HUES48 (cell line): ENCODE results near the gene CDK13.
A peak's percentile ranks its signal among the peaks of the same experiment; 100 is the strongest.
"Not testable (repeated sequence)": the region's sequence is repeated elsewhere in the genome, so short reads cannot be mapped to it uniquely, and the experiment has no call there.

ENCODE experiments used
- H3K27ac ChIP-seq: one replicate; pipeline ENCODE4 v1.7.0; 2013; ENCODE audit warnings: low read depth, low read length, inconsistent platforms
- H3K27me3 ChIP-seq: 2 replicates; pipeline ENCODE4 v1.6.1; 2013; ENCODE audit warnings: mild to moderate bottlenecking, low read length; ENCODE audit not compliant: control insufficient read depth, insufficient read depth
- H3K36me3 ChIP-seq: 2 replicates; pipeline ENCODE4 v1.6.1; 2013; ENCODE audit warnings: low read length; ENCODE audit not compliant: control insufficient read depth, insufficient read depth
- H3K4me1 ChIP-seq: 2 replicates; pipeline ENCODE4 v1.6.1; 2013; ENCODE audit warnings: mild to moderate bottlenecking, low read length; ENCODE audit not compliant: control insufficient read depth, insufficient read depth
- H3K4me3 ChIP-seq: 2 replicates; pipeline ENCODE4 v1.5.1; 2013; ENCODE audit warnings: mild to moderate bottlenecking, low read depth, low read length
- H3K9ac ChIP-seq: 2 replicates; pipeline ENCODE4 v1.6.1; 2013; ENCODE audit warnings: mild to moderate bottlenecking, low read depth, low read length, moderate library complexity
- H3K9me3 ChIP-seq: 2 replicates; pipeline ENCODE4 v1.6.1; 2013; ENCODE audit warnings: low read length; ENCODE audit not compliant: control insufficient read depth, insufficient read depth

Gene CDK13

GRCh38 chr7:39949971-39950472 lies at the start of gene CDK13:
Gene CDK13, plus strand, starts transcription at chr7:39950256. Its CDS starts 386 bp downstream, at chr7:39950642.
- Histone ChIP-seq H3K27ac (peak within 1 kb of the TSS; percentile 100), H3K4me1 (peaks cover 13% of the 10 kb centered on the region; the same call in 1 of the 2 replicates), H3K4me3 (peak within 1 kb of the TSS; percentile 88), H3K27me3 (no peaks in the 10 kb centered on the region), H3K36me3 (no peaks in the 10 kb centered on the region), H3K9ac (peak within 1 kb of the TSS; percentile 92), H3K9me3 (no peaks in the 10 kb centered on the region)

GRCh38 chr7:39904077-39904486 lies 46.0 kb upstream of the CDK13 start:
- no peak overlapping the region for H3K4me3 ChIP-seq
- no peaks in the 10 kb centered on the region for H3K27me3 ChIP-seq
- no peak overlapping the region for H3K27ac ChIP-seq
- no peaks in the 10 kb centered on the region for H3K36me3 ChIP-seq
- no peak overlapping the region for H3K9ac ChIP-seq
- no peaks in the 10 kb centered on the region for H3K4me1 ChIP-seq
- H3K9me3 ChIP-seq: no peaks in the 10 kb centered on the region

GRCh38 chr7:39908141-39908540 lies 41.9 kb upstream of the CDK13 start:
- no peak overlapping the region for H3K9ac ChIP-seq
- H3K4me3 ChIP-seq: no peak overlapping the region
- H3K9me3 ChIP-seq: no peaks in the 10 kb centered on the region
- H3K36me3 ChIP-seq: no peaks in the 10 kb centered on the region
- no peak overlapping the region for H3K27ac ChIP-seq
- no peaks in the 10 kb centered on the region for H3K27me3 ChIP-seq
- H3K4me1 ChIP-seq: no peaks in the 10 kb centered on the region

DNA sequence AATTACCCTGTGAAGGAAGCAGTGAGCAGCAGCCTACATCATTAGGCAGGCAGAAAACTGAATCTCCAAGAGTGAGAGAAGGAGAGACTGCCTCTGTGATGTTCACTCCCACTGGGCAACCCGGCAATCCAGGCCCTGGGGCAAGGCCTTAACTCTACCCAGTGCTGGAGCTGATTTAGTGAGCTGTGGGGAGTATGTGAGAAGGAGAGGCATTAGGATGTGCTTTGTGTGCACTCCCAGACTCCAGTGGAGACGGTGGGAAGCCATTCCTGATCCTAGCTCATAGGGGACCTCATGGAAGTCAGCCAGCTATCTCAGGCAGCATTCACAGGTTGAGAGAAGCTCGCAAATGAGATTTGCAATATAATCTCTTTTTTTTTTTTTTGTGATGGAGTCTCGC lies 41.1 kb upstream of the CDK13 start:
- no peak overlapping the region for H3K4me3 ChIP-seq
- H3K4me1 ChIP-seq: no peaks in the 10 kb centered on the region
- H3K9ac ChIP-seq: no peak overlapping the region
- H3K9me3 ChIP-seq: no peaks in the 10 kb centered on the region
- no peaks in the 10 kb centered on the region for H3K36me3 ChIP-seq
- H3K27ac ChIP-seq: no peak overlapping the region
- H3K27me3 ChIP-seq: no peaks in the 10 kb centered on the region

GRCh38 chr7:39909526-39909925 lies 40.5 kb upstream of the CDK13 start:
- Histone ChIP-seq H3K4me1 (no peaks in the 10 kb centered on the region), H3K27me3 (no peaks in the 10 kb centered on the region), H3K4me3 (no peak overlapping the region), H3K36me3 (no peaks in the 10 kb centered on the region), H3K27ac (no peak overlapping the region), H3K9ac (no peak overlapping the region), H3K9me3 (no peaks in the 10 kb centered on the region)

DNA sequence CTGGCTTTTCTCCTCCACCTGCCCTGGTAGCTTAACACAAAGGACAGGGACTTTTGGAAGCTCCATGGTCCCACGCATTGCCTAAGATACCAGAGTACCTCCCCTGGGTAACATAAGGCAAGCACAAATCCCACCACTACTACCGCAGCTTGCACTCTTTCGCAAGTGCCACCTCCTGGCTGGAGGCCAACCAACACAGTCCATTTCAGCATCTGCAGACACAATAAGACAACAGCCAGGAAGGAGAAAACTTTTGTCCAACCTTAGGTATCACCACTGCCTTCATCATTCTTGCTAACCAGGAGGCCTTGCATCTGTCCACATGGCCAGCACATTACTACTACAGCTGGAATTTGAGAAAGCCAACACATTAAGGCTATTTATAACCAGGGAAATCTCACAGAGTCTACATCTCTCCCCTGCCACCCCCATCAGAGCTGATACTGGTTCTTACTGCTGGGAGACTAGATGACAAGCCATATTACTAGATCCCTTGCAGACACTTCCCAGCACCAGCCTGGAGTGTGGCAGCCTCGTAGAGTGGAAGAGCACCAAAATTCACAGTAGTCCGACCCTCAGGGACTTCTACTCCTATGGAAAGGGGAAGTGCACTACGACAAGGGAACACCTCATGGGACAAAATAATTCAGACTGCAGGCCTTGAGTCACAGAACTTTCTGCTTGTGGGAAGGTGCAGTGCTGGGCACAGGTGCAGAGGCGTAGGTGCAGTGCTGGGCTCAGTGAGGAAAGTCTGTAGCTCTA lies 39.8 kb upstream of the CDK13 start:
- H3K9ac ChIP-seq: no peak overlapping the region
- H3K27ac ChIP-seq: no peak overlapping the region
- H3K36me3 ChIP-seq: no peaks in the 10 kb centered on the region
- no peaks in the 10 kb centered on the region for H3K4me1 ChIP-seq
- no peaks in the 10 kb centered on the region for H3K9me3 ChIP-seq
- H3K4me3 ChIP-seq: no peak overlapping the region
- H3K27me3 ChIP-seq: no peaks in the 10 kb centered on the region

- no peaks in the 10 kb centered on the region for H3K27me3 ChIP-seq
- H3K4me1 ChIP-seq: no peaks in the 10 kb centered on the region
- H3K9ac ChIP-seq: no peak overlapping the region
- no peaks in the 10 kb centered on the region for H3K36me3 ChIP-seq
- no peaks in the 10 kb centered on the region for H3K9me3 ChIP-seq
- H3K4me3 ChIP-seq: no peak overlapping the region
- no peak overlapping the region for H3K27ac ChIP-seq
Observed at GRCh38 chr7:39911167-39911566, 38.9 kb upstream of the CDK13 start.

GRCh38 chr7:39915847-39916246 lies 34.2 kb upstream of the CDK13 start:
- not testable (repeated sequence) for H3K4me1 ChIP-seq, H3K27ac ChIP-seq, H3K4me3 ChIP-seq

DNA sequence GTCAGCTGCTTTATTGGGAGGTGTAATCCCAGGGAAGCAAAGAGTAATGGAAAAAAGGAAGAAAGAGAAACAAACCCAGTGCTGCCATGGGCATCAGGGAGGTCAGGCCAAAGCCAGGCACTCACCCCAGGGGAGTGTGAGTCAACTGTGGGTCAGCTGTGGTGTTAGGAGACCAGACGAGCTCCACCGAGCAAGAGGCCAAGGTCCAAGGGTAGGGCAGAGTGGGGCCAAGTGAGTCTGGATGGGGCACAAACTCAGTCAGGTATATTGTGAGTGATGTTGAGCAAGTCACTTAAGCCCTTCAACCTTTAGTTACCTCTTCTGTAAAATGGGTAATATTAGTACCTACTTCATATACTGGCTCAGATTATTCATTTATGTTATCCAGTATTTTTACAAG lies 30.4 kb upstream of the CDK13 start:
- Histone ChIP-seq H3K9me3 (no peaks in the 10 kb centered on the region), H3K9ac (no peak overlapping the region), H3K4me1 (peaks cover 8% of the 10 kb centered on the region; the same call in 1 of the 2 replicates), H3K27me3 (no peaks in the 10 kb centered on the region), H3K36me3 (no peaks in the 10 kb centered on the region), H3K4me3 (no peak overlapping the region), H3K27ac (no peak overlapping the region)

More at GRCh38 chr7:39915847-39916246, 34.2 kb upstream of the CDK13 start:
- not testable (repeated sequence) for H3K27me3 ChIP-seq, H3K9me3 ChIP-seq, H3K36me3 ChIP-seq, H3K9ac ChIP-seq

DNA sequence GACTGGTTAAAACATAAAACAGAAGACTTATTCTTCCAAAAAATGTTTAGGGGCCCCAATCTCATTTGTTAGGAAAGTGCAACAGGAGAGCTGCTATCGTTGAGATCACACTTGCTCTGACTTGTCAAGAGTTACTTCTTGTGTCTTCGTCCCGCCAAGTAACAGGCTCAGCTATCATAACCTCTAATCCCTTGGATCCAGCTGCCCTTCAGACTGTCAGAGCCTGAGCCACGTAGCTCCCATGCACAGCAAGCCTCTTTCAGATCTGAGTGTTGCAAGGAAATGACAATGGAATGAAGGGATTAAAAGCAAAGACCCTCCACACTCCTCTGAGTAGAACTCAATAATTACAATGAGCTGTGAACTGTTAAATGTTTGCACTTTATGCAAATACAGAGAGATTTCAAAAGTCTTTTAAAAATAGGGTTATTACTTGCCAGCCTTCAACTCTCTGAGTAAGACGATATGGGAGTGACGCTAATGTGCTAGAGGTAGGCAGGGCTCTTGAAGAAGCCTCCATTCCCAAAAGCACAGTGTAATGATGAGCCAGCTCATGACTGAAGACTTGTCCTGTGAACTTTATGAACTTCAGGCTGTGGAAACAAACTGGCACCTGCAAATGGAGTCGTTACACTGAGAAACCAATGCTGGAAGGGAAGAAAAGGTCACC lies 28.4 kb upstream of the CDK13 start:
- Histone ChIP-seq H3K27ac (peak overlapping the region; percentile 54), H3K4me1 (peaks cover 8% of the 10 kb centered on the region; the same call in 1 of the 2 replicates), H3K36me3 (no peaks in the 10 kb centered on the region), H3K27me3 (no peaks in the 10 kb centered on the region), H3K9ac (no peak overlapping the region), H3K9me3 (no peaks in the 10 kb centered on the region), H3K4me3 (no peak overlapping the region)

- Histone ChIP-seq H3K36me3 (no peaks in the 10 kb centered on the region), H3K27ac (no peak overlapping the region), H3K27me3 (no peaks in the 10 kb centered on the region), H3K4me1 (peaks cover 8% of the 10 kb centered on the region; the same call in 1 of the 2 replicates), H3K9me3 (no peaks in the 10 kb centered on the region), H3K9ac (no peak overlapping the region), H3K4me3 (no peak overlapping the region)
Observed at GRCh38 chr7:39922580-39922979, 27.5 kb upstream of the CDK13 start.
